ENCODE measurements around the gene CAP2. TPM values are rescaled to one million over a fixed set of nuclear protein-coding genes. Genes with fewer than 3 reads are reported as not detected.

Gene CAP2
- total RNA-seq, 1 experiment from 2014 or later = 11.5 TPM

- no peaks in the 10 kb centered on the region for H3K4me1 Mint-ChIP-seq
- Histone ChIP-seq H3K4me1 (ENCODE audit: insufficient read depth, low read length) (no peaks in the 10 kb centered on the region), H4K20me1 (ENCODE audit: control insufficient read depth, insufficient read depth, insufficient read length) (no peaks in the 10 kb centered on the region), H3T11ph (ENCODE audit: low read length) (no peak overlapping the region), H4K91ac (ENCODE audit: insufficient read length, low read depth, low read length) (no peak overlapping the region), H3K23ac (ENCODE audit: insufficient read length, low read depth, low read length) (no peak overlapping the region), H3K9ac (ENCODE audit: extremely low read depth, insufficient read length, low read length) (no peak overlapping the region), H3K27ac (ENCODE audit: insufficient read length, low read depth, low read length) (no peak overlapping the region), H3K14ac (ENCODE audit: insufficient read depth, low read length) (no peak overlapping the region), H2BK12ac (ENCODE audit: insufficient read length, low read depth, low read length) (no peak overlapping the region), H3K23me2 (ENCODE audit: insufficient read length, low read depth, low read length, poor library complexity, severe bottlenecking) (no peaks in the 10 kb centered on the region), H4K5ac (ENCODE audit: insufficient read length, low read depth, low read length) (no peak overlapping the region), H2BK20ac (ENCODE audit: low read depth, low read length, poor library complexity, severe bottlenecking) (no peak overlapping the region), H2BK120ac (ENCODE audit: low read depth, low read length, poor library complexity, severe bottlenecking) (no peak overlapping the region), H3K4ac (ENCODE audit: low read depth, low read length) (no peak overlapping the region), H3K27me3 (ENCODE audit: insufficient read depth, low read length) (no peaks in the 10 kb centered on the region), H2BK15ac (ENCODE audit: low read depth, low read length) (no peak overlapping the region), H3K79me1 (ENCODE audit: insufficient read depth, low read depth, low read length, poor library complexity, severe bottlenecking) (no peaks in the 10 kb centered on the region), H2AK5ac (ENCODE audit: insufficient read length, low read length) (no peak overlapping the region), H2AFZ (ENCODE audit: low read length) (no peak overlapping the region), H4K8ac (replicated peaks; ENCODE audit: insufficient read length, low read depth, low read length) (no peak overlapping the region), H3K18ac (ENCODE audit: insufficient read length, low read depth, low read length) (no peak overlapping the region), H3K56ac (ENCODE audit: insufficient read length, low read depth, low read length) (no peak overlapping the region), H3K79me2 (ENCODE audit: insufficient read depth, low read length) (no peaks in the 10 kb centered on the region), H3K4me2 (ENCODE audit: insufficient read depth, insufficient read length, low read length) (no peak overlapping the region), H2BK5ac (ENCODE audit: insufficient read length, low read length) (no peak overlapping the region), H3K9me3 (ENCODE audit: control insufficient read depth, low read depth, low read length) (no peaks in the 10 kb centered on the region)
- TF ChIP-seq CTCF (conservative IDR thresholded peaks at IDR 0.05) = no peak
- no CpG with 5 or more reads among the region's 3 CpGs for WGBS (ENCODE audit: extremely low coverage, insufficient read length, low lambda C conversion rate)
- peaks cover 64 to 74% of the 10 kb centered on the region in 2 experiments for H3K9me3 Mint-ChIP-seq
- no peak overlapping the region for H3K27ac Mint-ChIP-seq
- H3K36me3 Mint-ChIP-seq (ENCODE audit: insufficient read depth in 1 of 3, low read depth in 3 of 3) = peaks cover 5 to 30% (median 19%) of the 10 kb centered on the region in 3 experiments
- 0 out of 2 replicates have a peak, but pooled peaks cover 2% of the 10 kb centered on the region for H3K27me3 Mint-ChIP-seq (ENCODE audit: low read depth)
- H3K4me3 Mint-ChIP-seq = no peak overlapping the region
- no peak for DNase-seq
Measured at GRCh38 chr6:17565399-17565798, 172.0 kb downstream of the CAP2 start.
